ENCODE data around the gene SLC6A7.
"Not testable (repeated sequence)": the region's sequence is repeated elsewhere in the genome, so short reads cannot be mapped to it uniquely, and the experiment has no call there.

The SLC6A7 gene

DNA sequence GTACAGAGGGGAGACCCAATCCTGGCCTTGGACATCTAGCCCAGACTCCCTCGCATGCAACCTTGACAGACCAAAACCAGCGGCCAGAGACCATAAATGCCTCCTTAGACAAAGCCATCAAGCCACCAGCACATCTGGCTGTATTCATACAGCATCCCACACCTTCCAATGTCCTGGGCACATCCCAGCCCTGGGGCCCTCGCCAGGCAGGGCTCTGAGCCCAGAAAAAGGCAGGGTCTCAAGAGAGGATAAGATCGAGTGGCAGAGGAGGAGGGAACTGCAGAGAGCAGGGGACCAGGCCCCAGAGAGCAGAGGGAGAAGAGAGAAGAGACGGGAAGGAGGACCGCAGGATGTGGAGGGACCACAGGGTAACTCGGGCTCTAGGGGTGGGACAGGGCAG lies 54.3 kb downstream of the SLC6A7 start:
- DNase-seq (ENCODE audit: low spot score in 2 of 2) (no peak), ATAC-seq (no peak)
- Mint-ChIP-seq H3K9me3 (no peaks in the 10 kb centered on the region), H3K36me3 (no peaks in the 10 kb centered on the region), H3K4me3 (no peak overlapping the region), H3K27ac (no peak overlapping the region), H3K4me1 (no peaks in the 10 kb centered on the region)

DNA sequence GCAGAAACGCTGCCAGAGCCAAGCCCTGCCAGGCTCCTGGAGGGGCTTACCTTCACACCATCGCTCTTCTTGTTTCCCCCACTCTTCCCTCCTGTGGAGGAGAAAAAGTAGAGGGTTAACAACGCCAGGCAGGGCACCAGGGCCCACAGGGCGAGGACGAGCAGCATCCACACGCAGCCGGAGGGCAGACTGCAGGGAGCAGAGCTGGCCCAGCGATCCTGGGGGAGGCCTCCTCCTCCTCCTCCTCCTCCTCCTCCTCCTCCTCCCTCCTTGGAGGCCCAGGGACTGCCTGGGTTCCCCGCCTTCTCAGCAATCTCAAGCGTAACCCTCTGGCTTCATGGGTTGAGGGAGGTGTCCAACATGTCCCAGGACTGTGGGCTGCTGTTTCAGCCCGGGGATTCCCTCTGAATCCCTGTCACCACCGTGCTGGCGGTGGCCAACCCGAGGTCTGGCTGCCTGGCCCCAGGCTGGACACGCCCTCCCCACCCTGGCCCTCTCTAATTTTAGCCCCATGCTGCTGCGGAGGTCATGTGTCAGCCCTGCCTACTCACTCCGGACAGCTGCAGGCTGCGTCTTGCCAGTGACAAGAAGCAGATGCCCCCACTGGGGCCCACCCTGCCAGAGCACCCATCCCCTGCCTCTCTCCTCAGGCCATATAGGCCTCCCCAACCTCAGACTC lies 55.4 kb downstream of the SLC6A7 start:
- H3K4me1 Mint-ChIP-seq = no peaks in the 10 kb centered on the region
- no peaks in the 10 kb centered on the region for H3K9me3 Mint-ChIP-seq
- H3K36me3 Mint-ChIP-seq = no peaks in the 10 kb centered on the region
- no peak overlapping the region for H3K27ac Mint-ChIP-seq
- no peak overlapping the region for H3K4me3 Mint-ChIP-seq
- ATAC-seq (no peak), DNase-seq (ENCODE audit: low spot score in 2 of 2) (no peak)

DNA sequence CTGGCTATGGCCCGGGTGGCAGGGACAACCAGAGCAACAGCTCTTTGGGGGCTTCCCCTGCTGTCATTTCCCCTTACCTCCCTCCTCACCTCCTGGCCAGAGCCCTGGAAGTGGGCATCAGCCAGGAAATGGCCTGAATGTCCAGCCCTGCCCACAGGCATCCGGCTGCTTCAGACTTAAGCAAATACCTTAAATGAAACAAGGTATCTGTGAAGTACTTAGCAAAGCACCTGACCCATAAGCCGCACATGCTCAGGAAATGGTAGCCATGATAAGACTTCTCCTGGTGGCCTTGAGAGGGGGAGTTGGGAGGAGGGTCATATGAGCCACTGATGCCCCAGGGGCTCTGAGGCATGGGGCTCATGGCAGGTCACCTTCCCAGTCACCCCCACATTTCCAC lies 55.9 kb downstream of the SLC6A7 start:
- no peaks in the 10 kb centered on the region for H3K36me3 Mint-ChIP-seq
- H3K9me3 Mint-ChIP-seq = no peaks in the 10 kb centered on the region
- H3K4me3 Mint-ChIP-seq = no peak overlapping the region
- no peak overlapping the region for H3K27ac Mint-ChIP-seq
- no peak for DNase-seq (ENCODE audit: low spot score in 2 of 2)
- no peak for ATAC-seq
- no peaks in the 10 kb centered on the region for H3K4me1 Mint-ChIP-seq

DNA sequence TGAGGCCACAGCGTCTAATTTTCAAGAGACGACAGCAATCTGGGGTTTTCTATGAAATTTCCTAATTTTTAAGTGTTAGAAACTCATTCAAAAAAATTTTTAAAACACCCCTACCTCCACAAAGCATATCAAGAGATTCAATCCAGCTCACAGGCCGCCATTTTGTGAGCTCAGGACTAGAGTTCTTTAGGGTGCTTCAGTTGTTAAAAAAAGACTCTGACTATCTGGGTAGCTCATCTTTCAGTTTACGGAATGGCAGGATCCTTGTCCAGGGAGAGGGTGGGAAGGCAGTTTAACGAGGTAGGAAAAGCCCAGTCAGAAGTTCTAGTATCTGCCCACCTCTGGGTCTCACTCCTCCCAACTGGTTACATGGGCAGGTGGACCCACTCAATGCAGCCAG lies 56.6 kb downstream of the SLC6A7 start:
- no peak for ATAC-seq
- DNase-seq (ENCODE audit: low spot score in 2 of 2) = no peak
- H3K36me3 Mint-ChIP-seq = no peaks in the 10 kb centered on the region
- no peaks in the 10 kb centered on the region for H3K9me3 Mint-ChIP-seq
- H3K27ac Mint-ChIP-seq = no peak overlapping the region
- no peak overlapping the region for H3K4me3 Mint-ChIP-seq
- H3K4me1 Mint-ChIP-seq = no peaks in the 10 kb centered on the region

DNA sequence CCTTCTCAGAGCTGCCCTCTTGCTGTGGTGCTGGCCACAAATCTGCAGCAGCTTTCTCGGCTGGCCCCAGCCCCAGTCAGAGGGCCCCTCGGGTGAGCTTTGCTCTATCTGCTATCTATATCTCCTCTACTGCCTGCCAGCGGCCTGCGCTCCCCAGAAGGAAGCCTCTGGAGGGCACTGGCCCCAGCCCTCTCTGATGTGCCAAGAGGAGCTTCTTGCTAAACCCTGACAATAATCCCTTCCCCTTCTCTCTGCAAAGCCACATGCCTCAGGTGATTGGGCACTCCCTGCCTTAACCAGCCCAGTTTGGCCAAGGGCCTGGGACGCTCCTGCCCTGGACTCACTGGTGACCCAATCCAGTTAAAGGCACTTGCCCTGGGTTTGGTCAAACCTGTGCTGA lies 57.0 kb downstream of the SLC6A7 start:
- no peak for DNase-seq (ENCODE audit: low spot score in 2 of 2)
- H3K36me3 Mint-ChIP-seq = no peaks in the 10 kb centered on the region
- no peaks in the 10 kb centered on the region for H3K9me3 Mint-ChIP-seq
- H3K27ac Mint-ChIP-seq = no peak overlapping the region
- ATAC-seq = no peak
- H3K4me1 Mint-ChIP-seq = no peaks in the 10 kb centered on the region
- H3K4me3 Mint-ChIP-seq = no peak overlapping the region

DNA sequence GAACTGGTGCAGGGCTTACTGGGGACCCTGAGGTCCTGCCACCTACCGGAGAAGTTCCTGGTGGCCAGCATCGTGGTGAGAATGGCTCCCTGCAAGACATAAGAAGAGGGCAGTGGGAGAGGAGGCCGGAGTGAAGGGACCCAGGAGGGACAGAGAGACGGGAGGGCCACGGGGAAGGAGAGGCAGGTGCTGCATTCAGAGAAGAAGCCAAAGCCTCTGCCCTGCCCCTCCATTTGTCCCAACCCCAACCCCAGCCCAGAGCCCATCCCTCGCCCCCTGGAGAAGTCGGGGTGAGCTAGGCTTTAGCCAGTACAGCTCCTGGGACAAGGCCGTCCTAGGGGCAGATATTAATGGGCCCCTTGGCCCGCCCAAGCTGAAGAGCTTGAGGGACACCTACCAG lies 57.9 kb downstream of the SLC6A7 start:
- Mint-ChIP-seq H3K9me3 (no peaks in the 10 kb centered on the region), H3K4me3 (no peak overlapping the region), H3K4me1 (no peaks in the 10 kb centered on the region), H3K36me3 (no peaks in the 10 kb centered on the region), H3K27ac (no peak overlapping the region)
- no peak for ATAC-seq
- no peak for DNase-seq (ENCODE audit: low spot score in 2 of 2)

DNA sequence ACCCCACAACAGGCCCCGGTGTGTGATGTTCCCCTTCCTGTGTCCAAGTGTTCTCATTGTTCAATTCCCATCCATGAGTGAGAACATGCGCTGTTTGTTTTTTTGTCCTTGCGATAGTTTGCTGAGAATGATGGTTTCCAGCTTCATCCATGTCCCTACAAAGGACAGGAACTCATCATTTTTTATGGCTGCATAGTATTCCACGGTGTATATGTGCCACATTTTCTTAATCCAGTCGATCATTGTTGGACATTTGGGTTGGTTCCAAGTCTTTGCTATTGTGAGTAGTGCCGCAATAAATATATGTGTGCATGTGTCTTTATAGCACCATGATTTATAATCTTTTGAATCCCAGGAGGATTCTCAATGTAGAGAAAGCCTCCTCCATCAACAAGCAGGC lies 58.6 kb downstream of the SLC6A7 start:
- not testable (repeated sequence) for H3K27ac Mint-ChIP-seq; H3K4me3 Mint-ChIP-seq; H3K9me3 Mint-ChIP-seq; ATAC-seq; H3K4me1 Mint-ChIP-seq; DNase-seq (ENCODE audit: low spot score in 2 of 2); H3K36me3 Mint-ChIP-seq

DNA sequence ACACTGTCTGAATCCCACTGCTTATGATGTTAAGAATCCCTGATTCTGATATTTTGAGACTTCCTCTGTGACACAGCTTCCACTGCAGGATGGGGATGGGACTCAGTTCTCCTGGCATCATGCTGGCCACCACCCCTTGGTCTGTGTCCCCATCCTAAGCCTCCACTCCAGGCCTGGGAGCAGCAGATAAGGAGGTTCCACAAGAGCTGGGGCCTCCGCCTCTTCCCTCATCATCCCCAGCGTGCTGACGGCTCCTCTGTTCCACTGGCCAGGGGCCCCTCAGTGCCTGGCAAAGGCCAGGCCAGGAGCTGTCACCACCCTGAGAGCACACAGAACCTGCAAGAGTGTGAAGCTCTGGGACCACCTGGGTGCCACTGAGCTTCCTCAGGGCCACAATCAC lies 59.1 kb downstream of the SLC6A7 start:
- Mint-ChIP-seq H3K27ac (no peak overlapping the region), H3K36me3 (no peaks in the 10 kb centered on the region), H3K4me1 (no peaks in the 10 kb centered on the region), H3K9me3 (no peaks in the 10 kb centered on the region), H3K4me3 (no peak overlapping the region)
- ATAC-seq (no peak), DNase-seq (ENCODE audit: low spot score in 2 of 2) (no peak)

DNA sequence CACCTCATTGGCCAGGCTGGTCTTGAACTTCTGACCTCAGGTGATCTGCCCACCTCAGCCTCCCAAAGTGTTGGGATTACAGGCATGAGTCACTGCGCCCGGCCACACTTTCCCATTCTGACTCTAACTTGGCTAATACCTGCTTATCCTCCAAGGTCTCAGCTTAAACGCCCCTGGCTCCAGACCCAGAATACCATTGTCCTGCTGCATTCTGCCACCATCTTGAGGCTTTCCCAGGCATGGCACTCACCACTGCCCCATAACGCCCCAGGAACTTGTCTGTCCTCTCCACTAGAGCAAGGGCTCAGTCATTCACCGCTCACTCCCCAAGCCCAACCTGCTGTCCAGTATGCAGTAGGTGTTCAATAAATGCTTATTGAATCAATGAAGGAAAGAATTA lies 59.9 kb downstream of the SLC6A7 start:
- Mint-ChIP-seq H3K4me3 (no peak overlapping the region), H3K27ac (no peak overlapping the region), H3K4me1 (no peaks in the 10 kb centered on the region), H3K36me3 (no peaks in the 10 kb centered on the region), H3K9me3 (no peaks in the 10 kb centered on the region)
- no peak for DNase-seq (ENCODE audit: low spot score in 2 of 2)
- ATAC-seq = no peak

DNA sequence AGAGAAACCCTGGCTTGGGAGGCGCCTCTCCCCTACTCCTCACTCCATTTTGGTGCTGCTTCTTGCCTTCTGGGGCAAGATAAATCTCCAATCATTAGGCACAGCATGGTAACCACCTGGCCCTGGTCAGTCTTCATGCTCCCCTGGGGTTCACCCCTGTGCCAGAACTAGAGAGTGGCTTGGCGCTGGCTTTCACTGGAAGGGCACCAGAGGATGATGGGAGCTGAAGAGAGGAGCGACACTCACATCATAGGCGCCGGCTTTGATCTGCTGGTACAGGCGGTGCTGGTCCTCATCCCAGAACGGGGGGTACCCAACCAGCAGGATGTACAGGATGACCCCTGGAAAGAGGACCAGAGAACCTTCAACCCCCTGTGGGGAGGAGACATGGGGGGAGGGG lies 61.6 kb downstream of the SLC6A7 start:
- H3K4me3 Mint-ChIP-seq = no peak overlapping the region
- DNase-seq (ENCODE audit: low spot score in 2 of 2) = no peak
- H3K9me3 Mint-ChIP-seq = no peaks in the 10 kb centered on the region
- no peak overlapping the region for H3K27ac Mint-ChIP-seq
- no peak for ATAC-seq
- no peaks in the 10 kb centered on the region for H3K4me1 Mint-ChIP-seq
- H3K36me3 Mint-ChIP-seq = no peaks in the 10 kb centered on the region

DNA sequence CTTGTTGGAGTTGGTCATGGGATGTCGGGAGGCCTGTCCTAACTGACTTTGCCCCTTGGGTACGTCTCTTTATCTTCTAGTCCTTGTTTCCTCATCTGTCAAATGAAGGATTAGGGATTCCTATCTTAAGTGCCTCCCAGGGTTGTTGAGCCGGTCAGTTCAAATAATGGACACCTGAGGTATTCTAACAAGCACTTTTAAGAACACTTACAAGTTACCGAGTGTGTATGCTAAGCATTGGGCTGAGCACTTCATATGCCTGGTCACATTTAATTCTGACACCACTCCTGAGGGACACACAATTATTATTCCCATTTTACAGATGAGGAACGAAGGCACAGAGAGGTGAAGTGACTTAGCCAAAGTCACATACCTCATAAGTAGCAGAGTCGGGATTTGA lies 62.6 kb downstream of the SLC6A7 start:
- ATAC-seq (no peak), DNase-seq (ENCODE audit: low spot score in 2 of 2) (no peak)
- H3K9me3 Mint-ChIP-seq = no peaks in the 10 kb centered on the region
- H3K4me3 Mint-ChIP-seq = no peak overlapping the region
- no peaks in the 10 kb centered on the region for H3K4me1 Mint-ChIP-seq
- H3K27ac Mint-ChIP-seq = no peak overlapping the region
- H3K36me3 Mint-ChIP-seq = no peaks in the 10 kb centered on the region

DNA sequence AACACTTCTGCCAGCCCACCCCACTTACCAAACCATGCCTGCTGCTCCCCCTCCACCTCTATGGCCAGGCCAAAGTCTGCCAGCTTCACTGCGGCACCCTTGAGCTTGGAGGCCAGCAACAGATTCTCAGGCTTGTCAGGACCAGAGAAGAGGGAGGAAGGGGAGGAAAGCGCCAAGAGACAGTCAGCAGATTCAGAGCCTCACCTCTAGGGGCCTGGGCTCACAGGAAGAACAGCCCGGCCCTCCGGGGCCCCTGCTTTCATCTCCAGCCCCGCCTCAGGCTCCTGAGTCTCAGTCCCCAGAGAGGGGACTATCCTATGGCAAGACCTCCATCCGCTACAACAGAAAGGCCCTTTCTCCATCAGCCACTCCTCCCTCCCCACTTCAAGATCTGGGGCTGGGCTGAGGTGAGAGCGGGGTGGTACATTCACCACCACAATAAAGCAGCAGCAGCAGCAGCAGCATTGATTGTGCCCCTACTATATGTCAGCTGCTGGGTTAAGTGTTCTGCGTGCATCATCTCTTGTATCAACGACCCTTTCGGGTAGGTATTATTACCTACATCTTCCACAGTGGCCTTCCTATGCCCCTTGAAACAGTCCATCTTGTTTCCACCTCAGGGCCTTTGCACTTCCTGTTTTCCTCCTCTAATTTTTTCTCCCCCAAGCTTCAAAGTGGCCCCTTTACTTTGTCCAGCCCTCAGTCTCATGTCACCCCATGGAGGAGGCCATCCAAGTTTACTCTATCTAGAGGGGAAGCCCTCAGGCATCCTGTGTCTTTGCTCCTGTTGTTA lies 63.8 kb downstream of the SLC6A7 start:
- Mint-ChIP-seq H3K4me3 (no peak overlapping the region), H3K27ac (no peak overlapping the region), H3K36me3 (no peaks in the 10 kb centered on the region), H3K9me3 (no peaks in the 10 kb centered on the region), H3K4me1 (no peaks in the 10 kb centered on the region)
- ATAC-seq (no peak), DNase-seq (ENCODE audit: low spot score in 2 of 2) (no peak)

DNA sequence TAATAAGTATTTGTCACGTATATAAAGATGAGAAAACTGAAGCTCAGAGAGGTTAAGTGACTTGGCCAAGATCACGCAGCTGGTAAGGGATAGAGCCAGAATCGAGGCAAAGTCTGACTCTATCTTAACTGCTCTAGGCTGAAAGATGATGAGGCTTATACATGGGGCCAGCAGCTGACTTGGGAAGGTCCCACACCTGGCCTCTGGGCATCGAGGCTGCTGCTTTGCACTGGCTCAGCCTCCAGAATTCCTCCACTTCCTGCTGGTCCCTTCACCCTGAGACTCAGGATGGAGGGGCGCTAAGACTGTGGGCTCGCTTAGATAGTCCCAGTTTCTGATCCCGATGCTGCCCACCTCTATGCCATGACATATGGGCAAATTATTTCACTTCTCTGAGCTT lies 64.5 kb downstream of the SLC6A7 start:
- no peak overlapping the region for H3K27ac Mint-ChIP-seq
- no peak overlapping the region for H3K4me3 Mint-ChIP-seq
- no peaks in the 10 kb centered on the region for H3K4me1 Mint-ChIP-seq
- no peaks in the 10 kb centered on the region for H3K9me3 Mint-ChIP-seq
- H3K36me3 Mint-ChIP-seq = no peaks in the 10 kb centered on the region
- DNase-seq (ENCODE audit: low spot score in 2 of 2) (no peak), ATAC-seq (no peak)

DNA sequence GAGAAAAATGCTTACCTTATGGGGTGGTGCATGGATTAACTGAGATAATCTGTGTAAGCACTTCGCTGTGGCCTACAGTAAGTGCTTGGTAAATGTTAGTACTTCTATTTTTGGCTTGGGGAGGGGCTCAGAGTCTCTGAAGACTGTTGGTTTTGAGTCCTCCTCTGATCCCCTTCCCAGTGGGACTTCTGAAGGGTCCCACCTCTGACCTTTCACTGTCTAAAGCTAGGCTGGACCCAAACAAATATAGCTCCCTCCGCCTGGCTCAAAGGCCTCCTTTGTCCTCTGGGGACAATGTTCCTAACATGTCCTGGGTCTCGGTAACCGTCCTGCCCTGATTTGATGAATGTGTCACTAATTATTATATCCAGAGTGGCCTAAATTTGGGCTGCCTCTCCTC lies 64.9 kb downstream of the SLC6A7 start:
- no peak for DNase-seq (ENCODE audit: low spot score in 2 of 2)
- no peak overlapping the region for H3K27ac Mint-ChIP-seq
- H3K4me1 Mint-ChIP-seq = no peaks in the 10 kb centered on the region
- no peaks in the 10 kb centered on the region for H3K9me3 Mint-ChIP-seq
- H3K36me3 Mint-ChIP-seq = no peaks in the 10 kb centered on the region
- no peak for ATAC-seq
- no peak overlapping the region for H3K4me3 Mint-ChIP-seq

DNA sequence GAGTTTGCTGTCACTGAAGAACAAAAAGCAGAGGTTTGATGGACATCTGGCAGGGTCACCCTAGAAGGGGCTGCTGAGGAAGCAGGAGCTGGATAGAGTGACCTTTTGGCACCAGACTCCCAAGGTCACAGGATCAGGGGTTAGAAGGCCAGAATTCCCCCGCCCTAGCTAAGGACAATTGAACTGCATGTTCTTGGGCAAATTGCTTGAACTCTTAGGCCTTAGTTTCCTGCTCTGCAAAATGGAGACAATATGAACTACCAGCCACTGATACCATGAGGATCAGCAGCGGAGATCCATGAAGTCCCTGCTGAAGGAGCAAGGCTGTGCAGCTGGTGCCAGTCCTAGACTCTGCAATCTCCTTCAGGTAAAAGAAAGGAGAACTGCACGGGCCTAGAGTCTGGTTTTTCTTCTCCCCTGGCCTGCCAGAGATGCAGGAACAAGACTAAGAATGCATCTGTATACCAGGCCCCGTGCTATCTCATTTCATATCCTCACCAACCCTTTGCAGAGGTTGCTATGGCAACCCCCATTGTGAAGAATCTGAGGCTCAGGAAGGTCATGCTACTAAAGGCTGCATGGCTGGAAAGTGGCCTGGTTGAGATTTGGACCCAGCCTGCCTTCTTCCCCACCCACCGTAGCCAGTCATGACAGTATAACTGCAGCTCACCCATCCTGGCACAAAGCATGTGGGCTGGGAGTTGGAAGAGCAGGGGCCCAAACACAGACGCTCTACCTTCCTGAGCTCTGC lies 66.0 kb downstream of the SLC6A7 start:
- no peak for DNase-seq (ENCODE audit: low spot score in 2 of 2)
- Mint-ChIP-seq H3K4me3 (no peak overlapping the region), H3K4me1 (no peaks in the 10 kb centered on the region), H3K36me3 (no peaks in the 10 kb centered on the region), H3K27ac (no peak overlapping the region), H3K9me3 (no peaks in the 10 kb centered on the region)
- ATAC-seq = no peak
